CD4-positive, alpha-beta memory T cell (primary cell): Measurements from ENCODE around the gene KLHL36. TPM values are rescaled to one million over a fixed set of nuclear protein-coding genes. Genes with fewer than 3 reads are reported as not detected.

ENCODE experiments used
- CTCF ChIA-PET: fragments of 350-600 bp; sonication (Branson Sonifier 250); formaldehyde crosslinking; loops from one replicate; lab custom pipeline; 2021; ENCODE audit warnings: inconsistent platforms; ENCODE audit not compliant: partially characterized antibody; lab: Charles Lee
- POLR2A ChIA-PET: fragments of 350-600 bp; sonication (Branson Sonifier 250); formaldehyde crosslinking; loops from one replicate; lab custom pipeline; 2021; ENCODE audit not compliant: partially characterized antibody; lab: Charles Lee
- DNase-seq, 5 donors: peaks; one replicate each; pipeline versions ENCODE4 v3.0.0 to v3.0.0-alpha.2; 2020 to 2022; ENCODE audit warnings: mixed read lengths in 1 of 5
- H3K27ac ChIP-seq: one replicate; pipeline ENCODE4 v1.7.0; 2013; ENCODE audit warnings: low read depth, low read length
- H3K27me3 ChIP-seq: 2 replicates; pipeline ENCODE4 v1.7.0; 2013; ENCODE audit warnings: mild to moderate bottlenecking, low read length, moderate library complexity; ENCODE audit not compliant: insufficient read depth
- H3K36me3 ChIP-seq: 2 replicates; pipeline ENCODE4 v1.7.0; 2013; ENCODE audit warnings: mild to moderate bottlenecking, low read length, moderate library complexity; ENCODE audit not compliant: insufficient read depth
- H3K4me1 ChIP-seq: 2 replicates; pipeline ENCODE4 v1.7.0; 2013; ENCODE audit warnings: mild to moderate bottlenecking, low read length, moderate library complexity; ENCODE audit not compliant: insufficient read depth
- H3K4me3 ChIP-seq, 2 donors: one replicate each; pipeline ENCODE4 v1.7.0; 2013; ENCODE audit warnings: low read length in 2 of 2, mild to moderate bottlenecking in 1 of 2
- H3K9me3 ChIP-seq, 2 donors: one replicate each; pipeline ENCODE4 v1.7.0; 2013; ENCODE audit warnings: low read length in 2 of 2, control low read depth in 1 of 2; ENCODE audit not compliant: control insufficient read depth in 1 of 2
- H3K27ac Mint-ChIP-seq, 7 donors: one replicate each; pipeline ENCODE4 v1.8.0; 2020 to 2021; ENCODE audit warnings: mixed read lengths in 7 of 7, mild to moderate bottlenecking in 6 of 7, inconsistent platforms in 3 of 7, moderate library complexity in 3 of 7
- H3K27me3 Mint-ChIP-seq, 2 donors: one replicate each; pipeline ENCODE4 v1.8.0; 2020 to 2021; ENCODE audit warnings: mixed read lengths in 2 of 2
- H3K36me3 Mint-ChIP-seq, 2 donors: one replicate each; pipeline ENCODE4 v1.8.0; 2020 to 2021; ENCODE audit warnings: mixed read lengths in 2 of 2, inconsistent platforms in 1 of 2, mild to moderate bottlenecking in 1 of 2
- H3K4me1 Mint-ChIP-seq, 4 donors: one replicate each; pipeline ENCODE4 v1.8.0; 2020 to 2021; ENCODE audit warnings: mixed read lengths in 4 of 4, mild to moderate bottlenecking in 1 of 4
- H3K4me3 Mint-ChIP-seq, 8 donors: one replicate each; pipeline ENCODE4 v1.8.0; 2020 to 2021; ENCODE audit warnings: mixed read lengths in 8 of 8, mild to moderate bottlenecking in 7 of 8, moderate library complexity in 6 of 8, inconsistent platforms in 3 of 8
- H3K9me3 Mint-ChIP-seq, 8 donors: one replicate each; pipeline ENCODE4 v1.8.0; 2020 to 2021; ENCODE audit warnings: mixed read lengths in 8 of 8, mild to moderate bottlenecking in 5 of 8, inconsistent platforms in 3 of 8, moderate library complexity in 1 of 8
- intact Hi-C: fragments of 100-400 bp; cut with micrococcal nuclease; formaldehyde crosslinking; loops from one replicate; pipeline ENCODE4 v1.15.1; 2023
- polyA plus RNA-seq, 2 donors: library from polyadenylated mRNA; unstranded; fragments of 300-500 nt; fragmentation: Illumina TruSeq; gene quantifications; one replicate each; pipeline ENCODE4 v1.2.3, GENCODE V29; 2021
- total RNA-seq, 2 experiments: library from RNA; stranded (reverse); gene quantifications; one replicate each; pipeline ENCODE4 v1.2.3, GENCODE V29; 2021

KLHL36 gene
- total and polyA plus RNA-seq, 4 experiments from 2014 or later, result 28.2 to 149 (median 86.9) TPM

DNA sequence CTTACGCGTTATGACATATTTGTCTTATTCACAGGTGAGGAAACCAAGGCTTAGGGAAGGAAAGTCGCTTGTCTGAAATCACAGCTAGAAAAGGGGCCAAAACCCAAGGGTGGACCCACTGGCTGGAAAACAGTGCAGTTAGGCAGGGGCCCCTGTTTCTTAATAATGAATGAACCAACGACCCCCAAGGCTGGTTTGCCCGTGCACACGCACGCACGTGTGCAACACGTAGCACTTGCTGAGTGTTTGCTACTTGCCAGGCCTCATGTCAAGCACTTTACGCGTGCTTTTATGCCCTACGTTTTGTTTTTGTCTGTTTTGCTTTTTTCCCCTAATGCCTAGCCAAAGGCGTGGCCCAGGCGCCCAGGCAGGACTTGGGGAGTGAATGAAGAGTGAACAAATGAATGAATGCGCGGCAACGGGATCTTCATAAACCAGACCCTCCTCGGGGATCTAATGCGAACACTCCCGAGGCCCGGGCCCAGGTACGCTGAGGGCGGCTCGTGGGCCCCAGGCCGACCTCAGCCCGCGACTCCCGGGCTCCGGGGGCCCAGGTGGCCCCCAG, 50.9 kb downstream of the KLHL36 start:
- Histone ChIP-seq H3K4me3 (peak overlapping the region; percentile 28 to 53), H3K9me3 (no peaks in the 10 kb centered on the region), H3K36me3 (no peaks in the 10 kb centered on the region), H3K27ac (peak overlapping the region; percentile 92), H3K4me1 (peaks cover 42% of the 10 kb centered on the region), H3K27me3 (no peaks in the 10 kb centered on the region)
- Mint-ChIP-seq H3K4me1 (peaks cover 19 to 39% (median 29%) of the 10 kb centered on the region in 4 donors), H3K27me3 (no peaks in the 10 kb centered on the region), H3K4me3 (peak overlapping the region; percentile 75 to 89 (median 84)), H3K27ac (peak overlapping the region; percentile 60 to 94 (median 76)), H3K9me3 (peaks cover 0 to 3% (median 0%) of the 10 kb centered on the region in 8 donors), H3K36me3 (peaks cover 0 to 10% of the 10 kb centered on the region in 2 donors)
- CTCF ChIA-PET, result interaction anchor here (1.0 to 1.7 kb wide), 2 partner anchors 27 to 56 kb away, joined by 3 to 7 read pairs; no protein-coding TSS in a partner anchor
- POLR2A ChIA-PET, result no interaction called here
- DNase-seq, result no peak
- intact Hi-C loops, result no loop called here

DNA sequence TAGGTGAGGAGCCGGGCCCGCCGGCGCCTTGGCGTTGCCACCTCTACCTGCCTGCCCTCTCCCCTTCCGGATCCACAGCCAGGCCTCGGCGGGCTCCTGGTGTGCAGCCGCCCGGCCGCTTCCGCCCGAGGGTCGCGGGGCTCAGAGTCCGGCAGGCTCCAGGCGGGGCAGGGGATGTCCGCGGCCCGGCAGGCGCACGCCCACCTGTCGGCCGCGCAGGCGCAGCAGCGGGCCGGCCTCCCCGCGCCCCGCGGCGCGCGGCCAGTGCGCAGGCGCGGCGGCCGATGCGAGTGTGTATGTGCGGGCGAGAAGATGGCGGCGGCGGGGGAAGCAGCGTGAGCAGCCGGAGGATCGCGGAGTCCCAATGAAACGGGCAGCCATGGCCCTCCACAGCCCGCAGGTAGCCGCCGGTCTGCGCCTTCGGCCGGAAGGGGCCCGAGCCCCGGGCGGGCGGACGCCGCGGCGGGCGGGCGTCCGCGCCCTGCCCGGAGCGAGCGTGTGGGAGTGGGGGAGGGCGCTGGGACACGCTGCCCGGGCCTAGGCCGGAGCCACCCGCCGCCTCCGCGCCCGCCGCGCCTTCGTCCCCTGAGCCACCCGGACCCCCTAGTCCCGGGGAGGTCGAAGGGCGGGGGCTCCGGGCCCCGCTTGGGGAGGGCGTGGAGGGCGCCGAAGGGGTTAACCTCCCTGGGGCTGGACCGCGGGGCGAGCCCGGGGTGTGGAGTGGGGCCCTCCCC, 51.6 kb downstream of the KLHL36 start, which contains the start of gene USP10:
USP10 (plus strand) TSS at position 289 of the 734 bp plus-strand sequence; CDS start at position 380, 91 bp downstream.
- no peaks in the 10 kb centered on the region for H3K9me3 ChIP-seq
- H3K4me1 Mint-ChIP-seq, result peaks cover 23 to 46% (median 35%) of the 10 kb centered on the region in 4 donors
- peaks cover 0 to 10% of the 10 kb centered on the region in 2 donors for H3K36me3 Mint-ChIP-seq
- peak within 1 kb of the TSS; percentile 92 for H3K27ac ChIP-seq
- peaks cover 0 to 3% (median 0%) of the 10 kb centered on the region in 8 donors for H3K9me3 Mint-ChIP-seq
- ChIA-PET POLR2A (interaction anchor here (0.6 to 2.0 kb wide), 12 partner anchors 10 to 405 kb away, joined by 3 to 8 read pairs (median 4); partner anchors contain the start of genes KIAA0513 and KLHL36), CTCF (interaction anchor here (0.6 to 2.9 kb wide), 5 partner anchors 26 to 52 kb away, joined by 3 to 36 read pairs (median 13); partner anchors contain the start of gene KLHL36)
- intact Hi-C loops, result loop anchor here (1.0 to 5.0 kb wide), 3 partner anchors 37 to 196 kb away; partner anchors contain the start of genes KLHL36 and MEAK7
- H3K4me1 ChIP-seq, result peaks cover 47% of the 10 kb centered on the region
- peak within 1 kb of the TSS; percentile 93 to 99 (median 98) for H3K27ac Mint-ChIP-seq
- no peaks in the 10 kb centered on the region for H3K27me3 ChIP-seq
- H3K4me3 ChIP-seq, result peak within 1 kb of the TSS; percentile 78 to 86
- H3K4me3 Mint-ChIP-seq, result peak within 1 kb of the TSS; percentile 95 to 100 (median 98)
- peak; percentile 83 to 91 (median 88) for DNase-seq
- H3K27me3 Mint-ChIP-seq, result no peaks in the 10 kb centered on the region
- no peaks in the 10 kb centered on the region for H3K36me3 ChIP-seq

DNA sequence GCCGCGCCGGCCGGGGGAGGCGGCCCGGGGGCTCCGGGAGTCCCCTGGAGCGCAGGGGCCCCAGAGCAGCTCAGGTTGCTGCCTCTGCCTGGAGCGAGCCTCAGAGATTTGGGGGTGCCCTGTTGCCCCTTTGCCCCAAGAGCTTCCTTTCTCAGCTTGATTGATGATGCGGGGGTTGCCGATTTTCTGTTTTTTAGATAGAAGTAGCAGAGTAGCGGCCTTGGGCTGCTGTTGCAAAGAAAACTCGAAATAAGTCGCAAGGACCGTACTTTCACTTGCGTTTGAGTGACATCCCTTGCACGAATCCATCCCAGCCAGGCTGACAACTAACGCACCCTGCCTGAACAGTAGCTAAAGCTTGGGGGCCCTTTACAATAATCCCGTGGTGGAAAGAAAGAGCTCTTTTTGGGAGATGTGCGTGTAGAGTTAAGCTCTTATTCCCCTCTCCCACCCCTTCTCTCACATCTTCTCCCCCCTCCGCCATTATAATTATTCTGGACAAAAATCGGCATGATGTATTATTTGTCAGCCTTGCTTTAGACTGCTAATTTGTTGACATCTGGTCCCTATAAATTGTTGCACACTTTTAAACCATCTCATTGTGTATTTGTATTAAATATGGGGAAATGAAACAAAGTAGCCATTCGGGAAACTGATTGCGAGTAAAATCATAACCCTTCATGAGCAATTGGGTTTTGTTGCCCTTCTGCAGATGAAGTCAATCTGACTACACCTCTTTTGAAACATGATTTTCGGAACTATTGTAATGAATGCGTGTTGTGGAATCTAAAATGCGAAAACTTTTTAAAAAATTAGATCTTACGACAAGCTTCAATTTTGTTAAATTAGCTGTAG, 52.4 kb downstream of the KLHL36 start:
- intact Hi-C loops, result loop anchor here (1.0 to 5.0 kb wide), 3 partner anchors 37 to 196 kb away; partner anchors contain the start of genes KLHL36 and MEAK7
- peaks cover 47% of the 10 kb centered on the region for H3K4me1 ChIP-seq
- H3K27ac ChIP-seq, result peak overlapping the region; percentile 92
- no peaks in the 10 kb centered on the region for H3K36me3 ChIP-seq
- ChIA-PET CTCF (interaction anchor here (0.6 to 2.9 kb wide), 16 partner anchors 10 to 613 kb away, joined by 3 to 36 read pairs (median 4); partner anchors contain the start of genes KLHL36 and MEAK7), POLR2A (interaction anchor here (0.6 to 2.0 kb wide), 16 partner anchors 8 to 404 kb away, joined by 3 to 8 read pairs (median 3); partner anchors contain the start of genes KIAA0513 and KLHL36)
- H3K9me3 ChIP-seq, result no peaks in the 10 kb centered on the region
- no peaks in the 10 kb centered on the region for H3K27me3 ChIP-seq
- Mint-ChIP-seq H3K9me3 (peaks cover 0 to 3% (median 0%) of the 10 kb centered on the region in 8 donors), H3K27ac (peak overlapping the region; percentile 93 to 99 (median 98)), H3K27me3 (no peaks in the 10 kb centered on the region), H3K4me1 (peaks cover 27 to 54% (median 40%) of the 10 kb centered on the region in 4 donors), H3K4me3 (peak overlapping the region; percentile 95 to 100 (median 98)), H3K36me3 (peaks cover 4 to 10% of the 10 kb centered on the region in 2 donors)
- H3K4me3 ChIP-seq, result peak overlapping the region; percentile 78 to 86
- peak; percentile 50 to 58 (median 52) for DNase-seq

DNA sequence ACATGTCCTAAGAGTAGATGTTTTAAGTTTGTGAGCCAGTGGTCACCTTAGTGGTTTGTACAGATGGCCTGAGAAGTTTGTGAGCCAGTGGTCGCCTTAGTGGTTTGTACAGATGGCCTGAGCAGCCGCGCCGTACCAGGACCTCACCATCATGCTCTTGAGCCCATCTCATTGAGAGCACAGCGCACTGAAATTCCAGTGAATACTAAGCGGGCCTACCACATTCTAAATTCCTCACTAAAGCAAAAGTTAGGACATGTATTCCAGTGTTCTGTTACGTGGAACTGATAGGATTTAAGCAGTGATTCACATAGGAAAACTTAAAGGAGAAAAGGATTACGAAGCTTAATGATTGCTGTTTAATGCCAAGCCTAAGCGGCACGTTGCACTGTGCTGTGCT, 55.4 kb downstream of the KLHL36 start:
- peak overlapping the region in 3 of 7 donors; percentile 43 to 63 (median 44) for H3K27ac Mint-ChIP-seq
- H3K4me3 Mint-ChIP-seq, result peak overlapping the region in 3 of 8 donors; percentile 4 to 72 (median 9)

DNA sequence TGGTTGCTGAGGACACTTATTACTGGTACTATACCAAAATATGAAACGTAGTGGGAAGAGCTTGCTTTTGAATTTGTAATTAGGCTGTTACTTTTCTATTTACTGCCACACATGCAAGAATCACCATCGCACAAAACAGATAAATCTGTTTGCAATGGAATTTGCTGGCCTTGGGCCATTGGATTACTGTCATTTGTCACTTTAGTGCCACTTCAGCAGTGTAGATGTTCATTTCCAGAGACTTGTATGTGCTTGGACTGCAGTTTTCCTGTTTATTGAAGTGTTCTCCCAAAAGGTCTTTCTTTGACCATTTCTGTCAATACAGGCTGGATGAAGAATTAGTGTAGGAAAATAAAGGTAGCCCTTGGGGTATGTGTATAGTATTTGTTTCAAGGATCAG, 55.9 kb downstream of the KLHL36 start:
- Histone ChIP-seq H3K9me3 (no peaks in the 10 kb centered on the region), H3K27ac (no peak overlapping the region), H3K27me3 (no peaks in the 10 kb centered on the region), H3K4me1 (peaks cover 59% of the 10 kb centered on the region), H3K36me3 (no peaks in the 10 kb centered on the region), H3K4me3 (no peak overlapping the region)
- ChIA-PET CTCF (interaction anchor here (1.4 to 1.8 kb wide), 3 partner anchors 22 to 198 kb away, joined by 3 to 4 read pairs (median 4); no protein-coding TSS in a partner anchor), POLR2A (no interaction called here)
- H3K4me1 Mint-ChIP-seq, result peaks cover 40 to 76% (median 60%) of the 10 kb centered on the region in 4 donors
- H3K27ac Mint-ChIP-seq, result peak overlapping the region in 2 of 7 donors; percentile 3 to 8
- H3K4me3 Mint-ChIP-seq, result peak overlapping the region in 3 of 8 donors; percentile 7 to 23 (median 22)
- peaks cover 0 to 3% (median 0%) of the 10 kb centered on the region in 8 donors for H3K9me3 Mint-ChIP-seq
- intact Hi-C loops, result loop anchor here (5.0 kb wide), 1 partner anchor 33 kb away; no protein-coding TSS in a partner anchor
- H3K27me3 Mint-ChIP-seq, result no peaks in the 10 kb centered on the region
- H3K36me3 Mint-ChIP-seq, result peaks cover 4 to 18% of the 10 kb centered on the region in 2 donors
- DNase-seq, result no peak

More for the DNA sequence above, 55.4 kb downstream of the KLHL36 start:
- no peaks in the 10 kb centered on the region for H3K27me3 Mint-ChIP-seq
- peaks cover 4 to 13% of the 10 kb centered on the region in 2 donors for H3K36me3 Mint-ChIP-seq
- Histone ChIP-seq H3K4me1 (peaks cover 60% of the 10 kb centered on the region), H3K27ac (no peak overlapping the region), H3K27me3 (no peaks in the 10 kb centered on the region), H3K36me3 (no peaks in the 10 kb centered on the region), H3K4me3 (no peak overlapping the region), H3K9me3 (no peaks in the 10 kb centered on the region)
- POLR2A ChIA-PET, result no interaction called here
- peaks cover 0 to 3% (median 0%) of the 10 kb centered on the region in 8 donors for H3K9me3 Mint-ChIP-seq
- intact Hi-C loops, result loop anchor here (5.0 kb wide), 1 partner anchor 34 kb away; no protein-coding TSS in a partner anchor
- CTCF ChIA-PET, result interaction anchor here (0.8 to 1.8 kb wide), 4 partner anchors 9 to 198 kb away, joined by 3 to 4 read pairs (median 4); no protein-coding TSS in a partner anchor
- no peak for DNase-seq
- H3K4me1 Mint-ChIP-seq, result peaks cover 35 to 75% (median 54%) of the 10 kb centered on the region in 4 donors

DNA sequence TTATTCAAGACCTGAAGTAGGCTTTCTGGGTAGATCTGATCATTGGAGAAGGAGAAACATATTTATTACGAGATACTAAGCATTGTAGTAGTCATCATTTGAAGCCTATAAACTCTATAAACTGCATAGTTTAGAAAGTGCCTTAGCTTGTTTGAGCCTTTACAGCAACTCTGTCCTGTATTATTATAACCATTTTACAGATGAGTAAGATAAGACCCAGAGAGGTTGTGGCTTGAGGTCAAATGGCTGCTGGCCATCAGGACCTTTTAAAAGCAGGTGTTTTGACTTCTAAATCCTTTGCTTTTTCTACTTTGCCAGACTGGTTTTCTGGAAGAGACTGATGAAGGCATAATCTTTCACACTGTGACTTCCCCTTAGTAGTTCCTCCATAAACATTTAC, 58.5 kb downstream of the KLHL36 start:
- Histone ChIP-seq H3K27ac (no peak overlapping the region), H3K27me3 (no peaks in the 10 kb centered on the region), H3K36me3 (no peaks in the 10 kb centered on the region), H3K4me3 (no peak overlapping the region), H3K4me1 (peaks cover 61% of the 10 kb centered on the region), H3K9me3 (no peaks in the 10 kb centered on the region)
- Mint-ChIP-seq H3K9me3 (no peaks in the 10 kb centered on the region), H3K4me3 (no peak overlapping the region), H3K27ac (peak overlapping the region in 1 of 7 donors; percentile 31), H3K27me3 (no peaks in the 10 kb centered on the region), H3K4me1 (peaks cover 50 to 86% (median 70%) of the 10 kb centered on the region in 4 donors), H3K36me3 (peaks cover 7 to 21% of the 10 kb centered on the region in 2 donors)
- intact Hi-C loops, result no loop called here
- ChIA-PET POLR2A (no interaction called here), CTCF (no interaction called here)
- no peak for DNase-seq
